ENCODE results near the gene ATP6AP1. TPM values are rescaled to one million over a fixed set of nuclear protein-coding genes. Genes with fewer than 3 reads are reported as not detected.
A peak's percentile ranks its signal among the peaks of the same experiment; 100 is the strongest.

ATP6AP1 gene
- total RNA-seq, 2 donors from 2014 or later: 46.7 to 106 TPM

DNA sequence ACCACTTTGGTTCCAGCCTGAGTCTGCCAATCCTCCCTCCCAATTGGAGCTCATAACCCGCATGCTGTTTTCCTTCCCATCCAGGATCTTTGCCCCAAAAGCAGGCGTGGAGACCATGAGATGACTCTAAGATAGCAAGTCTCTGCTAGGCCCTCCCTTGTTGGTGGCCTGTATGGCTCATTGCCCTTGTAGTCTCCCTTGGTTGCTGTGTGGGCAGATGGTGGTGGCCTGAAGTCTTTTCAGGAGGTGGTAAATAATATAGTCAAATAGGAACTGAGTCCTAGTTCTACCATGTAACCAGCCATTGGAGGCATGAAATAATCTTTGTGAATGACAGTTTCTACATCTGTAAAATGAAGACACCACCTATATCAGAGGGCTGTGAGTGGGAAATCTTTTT is 1.2 kb downstream of the ATP6AP1 start:
- ATAC-seq: no peak
- no peak for DNase-seq (ENCODE audit: low spot score)
- Mint-ChIP-seq H3K27ac (peak overlapping the region in 1 of 2 donors; percentile 84), H3K4me3 (peak overlapping the region; percentile 84), H3K9me3 (no peaks in the 10 kb centered on the region), H3K4me1 (ENCODE audit: low read depth in 2 of 2) (peaks cover 23 to 24% of the 10 kb centered on the region in 2 donors), H3K27me3 (no peaks in the 10 kb centered on the region), H3K36me3 (no peaks in the 10 kb centered on the region)

DNA sequence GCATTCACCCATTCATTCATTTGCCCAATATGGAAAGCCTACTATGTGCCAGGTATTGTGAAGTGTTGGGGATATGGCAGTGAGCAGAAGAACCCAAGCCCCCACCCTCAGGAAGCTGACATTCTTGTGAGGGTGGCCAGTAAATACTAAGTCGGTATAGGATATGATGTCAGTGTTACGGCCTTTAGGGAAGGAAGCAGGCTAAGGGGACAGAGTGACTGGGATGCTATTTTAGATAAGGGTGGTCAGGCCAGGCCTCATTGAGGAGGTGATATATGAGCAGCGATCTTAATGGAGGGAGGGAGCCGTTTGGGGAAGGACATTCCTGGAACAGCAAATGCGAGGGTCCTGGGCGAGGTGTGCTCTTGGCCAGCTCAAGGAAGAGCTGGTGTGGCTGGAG is 2.0 kb downstream of the ATP6AP1 start:
- H3K4me3 Mint-ChIP-seq: peak overlapping the region; percentile 82
- H3K27me3 Mint-ChIP-seq: no peaks in the 10 kb centered on the region
- no peaks in the 10 kb centered on the region for H3K36me3 Mint-ChIP-seq
- peak overlapping the region; percentile 84 to 86 for H3K27ac Mint-ChIP-seq
- ATAC-seq (no peak), DNase-seq (ENCODE audit: low spot score) (no peak)
- H3K9me3 Mint-ChIP-seq: no peaks in the 10 kb centered on the region
- H3K4me1 Mint-ChIP-seq (ENCODE audit: low read depth in 2 of 2): peaks cover 23 to 24% of the 10 kb centered on the region in 2 donors

DNA sequence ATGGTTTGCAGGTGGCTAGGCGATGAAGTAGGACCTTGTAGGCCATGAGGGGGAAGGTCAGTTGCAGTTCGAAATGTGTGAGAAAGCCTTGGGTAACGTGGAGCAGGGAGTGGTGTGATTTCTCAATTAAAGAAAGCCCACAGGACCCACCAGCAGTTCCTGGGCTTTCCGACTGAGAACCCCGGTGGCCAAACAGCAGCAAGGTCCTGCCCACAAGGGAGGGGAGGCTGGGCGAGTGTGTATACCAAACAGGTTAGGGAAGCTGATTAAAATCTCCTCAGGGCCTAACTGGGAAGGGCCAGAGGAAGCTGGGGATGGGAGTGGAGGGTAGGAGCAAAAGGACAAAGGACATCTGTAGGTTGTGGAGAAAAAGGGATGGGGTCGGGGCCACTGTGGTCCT is 2.4 kb downstream of the ATP6AP1 start:
- Mint-ChIP-seq H3K4me1 (ENCODE audit: low read depth in 2 of 2) (peaks cover 23 to 28% of the 10 kb centered on the region in 2 donors), H3K36me3 (no peaks in the 10 kb centered on the region), H3K27ac (peak overlapping the region; percentile 84 to 86), H3K27me3 (no peaks in the 10 kb centered on the region), H3K9me3 (no peaks in the 10 kb centered on the region), H3K4me3 (peak overlapping the region; percentile 82)
- ATAC-seq (peak in 1 of 2 donors; percentile 25), DNase-seq (ENCODE audit: low spot score) (no peak)

DNA sequence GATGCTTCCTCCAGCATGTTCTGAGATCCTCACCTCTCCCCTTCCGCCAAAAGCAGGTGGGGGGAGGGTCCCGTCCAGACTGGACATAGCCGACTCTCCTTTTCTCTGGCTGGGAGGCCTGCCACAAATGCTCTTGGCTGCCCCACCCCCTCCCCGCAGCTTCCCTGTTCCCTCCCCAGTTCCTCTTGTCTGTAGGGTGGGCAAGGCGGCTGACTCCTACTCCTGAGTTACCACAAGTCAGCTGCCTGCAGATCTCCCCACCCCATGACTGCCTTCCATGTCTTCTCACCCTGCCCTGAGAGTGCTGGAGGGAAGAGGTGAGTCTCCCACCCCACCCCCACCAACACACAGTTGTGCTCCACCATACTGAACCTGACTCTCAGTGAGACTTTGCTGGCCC is 2.9 kb downstream of the ATP6AP1 start:
- DNase-seq (ENCODE audit: low spot score) (no peak), ATAC-seq (no peak)
- H3K27ac Mint-ChIP-seq: peak overlapping the region; percentile 84 to 86
- H3K4me1 Mint-ChIP-seq (ENCODE audit: low read depth in 2 of 2): peaks cover 27 to 32% of the 10 kb centered on the region in 2 donors
- peak overlapping the region; percentile 82 for H3K4me3 Mint-ChIP-seq
- H3K9me3 Mint-ChIP-seq: no peaks in the 10 kb centered on the region
- no peaks in the 10 kb centered on the region for H3K27me3 Mint-ChIP-seq
- no peaks in the 10 kb centered on the region for H3K36me3 Mint-ChIP-seq

DNA sequence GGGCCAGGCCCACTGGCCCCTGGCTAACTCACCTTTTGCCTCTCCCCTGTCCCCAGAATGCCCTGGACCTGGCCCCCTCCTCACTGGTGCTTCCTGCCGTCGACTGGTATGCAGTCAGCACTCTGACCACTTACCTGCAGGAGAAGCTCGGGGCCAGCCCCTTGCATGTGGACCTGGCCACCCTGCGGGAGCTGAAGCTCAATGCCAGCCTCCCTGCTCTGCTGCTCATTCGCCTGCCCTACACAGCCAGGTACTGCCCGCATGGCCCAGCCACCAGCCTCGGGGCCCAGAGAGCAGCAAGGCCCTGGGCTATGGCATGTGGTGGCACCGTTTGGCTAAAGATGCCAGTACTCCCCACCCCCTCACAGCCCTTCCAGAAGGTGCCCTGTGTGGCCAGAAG is 3.7 kb downstream of the ATP6AP1 start:
- H3K4me3 Mint-ChIP-seq: no peak overlapping the region
- H3K36me3 Mint-ChIP-seq: no peaks in the 10 kb centered on the region
- no peaks in the 10 kb centered on the region for H3K27me3 Mint-ChIP-seq
- H3K9me3 Mint-ChIP-seq: no peaks in the 10 kb centered on the region
- DNase-seq (ENCODE audit: low spot score): peak; percentile 22
- H3K27ac Mint-ChIP-seq: no peak overlapping the region
- H3K4me1 Mint-ChIP-seq (ENCODE audit: low read depth in 2 of 2): peaks cover 27 to 33% of the 10 kb centered on the region in 2 donors
- ATAC-seq: no peak

DNA sequence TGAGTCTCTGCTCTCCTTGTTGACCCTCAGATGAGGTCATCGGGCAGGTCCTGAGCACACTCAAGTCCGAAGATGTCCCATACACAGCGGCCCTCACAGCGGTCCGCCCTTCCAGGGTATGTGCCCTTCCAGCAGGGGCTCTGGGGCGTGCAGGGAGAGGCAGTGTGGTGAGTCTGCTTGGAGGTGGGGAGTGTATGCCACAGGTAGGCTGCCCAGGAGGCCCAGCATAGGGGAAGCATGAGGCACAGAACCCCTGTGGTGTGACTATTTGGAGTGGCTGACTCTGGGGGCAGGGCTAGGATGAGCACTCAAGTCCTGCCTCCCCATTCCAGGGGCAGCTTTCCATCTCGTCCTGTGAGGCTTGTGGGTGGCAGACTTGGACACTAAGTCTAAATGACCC is 5.1 kb downstream of the ATP6AP1 start:
- ATAC-seq (no peak), DNase-seq (ENCODE audit: low spot score) (no peak)
- no peaks in the 10 kb centered on the region for H3K36me3 Mint-ChIP-seq
- peaks cover 28 to 33% of the 10 kb centered on the region in 2 donors for H3K4me1 Mint-ChIP-seq (ENCODE audit: low read depth in 2 of 2)
- H3K9me3 Mint-ChIP-seq: no peaks in the 10 kb centered on the region
- peaks cover 0 to 3% of the 10 kb centered on the region in 2 donors for H3K27me3 Mint-ChIP-seq
- H3K27ac Mint-ChIP-seq: no peak overlapping the region
- H3K4me3 Mint-ChIP-seq: no peak overlapping the region

DNA sequence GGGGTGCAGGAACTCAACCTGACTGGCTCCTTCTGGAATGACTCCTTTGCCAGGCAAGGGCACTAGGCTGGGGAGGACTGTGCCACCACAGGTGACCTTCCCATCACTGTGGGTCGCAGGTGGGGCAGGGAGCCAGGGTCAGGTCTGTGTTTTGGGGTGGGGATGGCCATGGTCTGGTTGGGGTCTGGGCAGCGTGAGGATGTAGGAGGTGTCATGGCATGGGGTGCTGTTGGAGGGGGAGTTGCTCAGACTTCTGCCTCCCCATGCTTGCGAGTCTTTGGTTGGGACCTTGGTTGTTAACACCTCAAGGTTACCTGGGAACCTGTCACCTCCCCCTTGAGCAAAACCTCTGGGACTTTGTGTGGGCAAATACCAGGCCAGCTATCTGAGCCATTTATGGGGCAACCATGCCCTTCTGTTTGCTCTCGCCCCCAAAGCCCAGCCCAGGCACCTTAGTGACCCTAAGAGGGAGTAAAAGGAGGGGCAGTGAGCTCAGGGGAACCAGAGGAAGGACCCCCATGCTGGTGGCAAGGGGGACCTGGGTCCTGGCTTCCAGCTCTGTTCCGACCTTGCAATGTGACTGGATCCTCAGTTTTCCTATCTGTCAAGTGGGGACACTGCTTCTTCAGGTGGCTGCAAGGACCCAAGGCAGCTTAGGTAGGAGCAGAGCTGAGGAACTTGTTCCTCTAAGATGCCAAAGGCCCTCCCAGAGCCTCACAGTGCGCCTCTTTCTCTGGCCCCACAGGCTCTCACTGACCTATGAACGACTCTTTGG is 6.1 kb downstream of the ATP6AP1 start:
- H3K27me3 Mint-ChIP-seq: peaks cover 0 to 3% of the 10 kb centered on the region in 2 donors
- no peaks in the 10 kb centered on the region for H3K36me3 Mint-ChIP-seq

DNA sequence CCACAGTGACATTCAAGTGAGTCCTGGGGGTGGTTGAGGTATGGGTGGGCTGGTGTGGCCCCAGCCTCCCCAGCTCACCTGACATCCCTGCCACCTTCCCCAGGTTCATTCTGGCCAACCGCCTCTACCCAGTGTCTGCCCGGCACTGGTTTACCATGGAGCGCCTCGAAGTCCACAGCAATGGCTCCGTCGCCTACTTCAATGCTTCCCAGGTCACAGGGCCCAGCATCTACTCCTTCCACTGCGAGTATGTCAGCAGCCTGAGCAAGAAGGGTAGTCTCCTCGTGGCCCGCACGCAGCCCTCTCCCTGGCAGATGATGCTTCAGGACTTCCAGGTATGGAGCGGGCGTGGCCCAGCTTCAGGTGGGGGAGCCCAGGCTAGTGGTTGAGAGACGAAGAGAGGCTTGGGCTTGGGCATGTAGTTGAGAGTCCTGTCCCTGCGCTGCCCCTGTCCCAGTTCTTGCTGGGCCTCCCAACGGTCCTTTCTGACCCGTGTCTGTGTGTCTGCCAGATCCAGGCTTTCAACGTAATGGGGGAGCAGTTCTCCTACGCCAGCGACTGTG is 6.8 kb downstream of the ATP6AP1 start:
- Mint-ChIP-seq H3K36me3 (no peaks in the 10 kb centered on the region), H3K9me3 (no peaks in the 10 kb centered on the region), H3K27me3 (peaks cover 0 to 3% of the 10 kb centered on the region in 2 donors), H3K27ac (peak overlapping the region in 1 of 2 donors; percentile 90), H3K4me3 (no peak overlapping the region), H3K4me1 (ENCODE audit: low read depth in 2 of 2) (peaks cover 19 to 24% of the 10 kb centered on the region in 2 donors)
- no peak for ATAC-seq
- no peak for DNase-seq (ENCODE audit: low spot score)

More for the DNA sequence above, 6.1 kb downstream of the ATP6AP1 start:
- Mint-ChIP-seq H3K4me3 (no peak overlapping the region), H3K9me3 (no peaks in the 10 kb centered on the region), H3K27ac (no peak overlapping the region), H3K4me1 (ENCODE audit: low read depth in 2 of 2) (peaks cover 22 to 28% of the 10 kb centered on the region in 2 donors)
- no peak for DNase-seq (ENCODE audit: low spot score)
- no peak for ATAC-seq

DNA sequence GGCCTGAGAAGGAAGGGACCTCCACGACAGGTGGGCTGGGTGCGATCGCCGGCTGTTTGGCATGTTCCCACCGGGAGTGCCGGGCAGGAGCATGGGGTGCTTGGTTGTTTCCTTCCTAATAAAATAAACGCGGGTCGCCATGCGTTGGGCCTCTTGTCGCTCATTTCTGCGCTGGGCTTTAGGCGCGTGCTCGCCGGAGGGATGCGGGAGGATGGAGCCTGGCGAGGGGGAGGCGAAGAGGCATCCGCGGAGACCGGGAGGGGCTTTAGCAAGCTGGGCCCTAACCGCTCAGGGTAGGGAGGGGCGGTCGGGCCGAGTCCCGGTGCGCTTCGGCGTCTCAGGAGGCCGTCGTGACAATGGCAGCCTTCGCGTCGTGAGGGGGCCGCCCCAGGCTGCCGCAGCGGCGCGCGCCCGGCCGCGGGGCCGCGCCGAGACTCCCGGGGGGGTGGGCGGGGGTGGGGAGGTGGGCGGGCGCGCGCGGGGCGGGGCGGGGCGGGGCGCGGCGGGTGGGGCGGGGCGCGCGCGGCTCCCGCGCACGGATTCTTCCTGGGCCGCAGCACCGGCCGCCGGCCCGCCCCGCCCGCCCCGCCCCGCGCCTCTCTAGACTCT is 8.0 kb downstream of the ATP6AP1 start:
- no peaks in the 10 kb centered on the region for H3K36me3 Mint-ChIP-seq
- peak overlapping the region; percentile 61 for H3K4me3 Mint-ChIP-seq
- no peaks in the 10 kb centered on the region for H3K9me3 Mint-ChIP-seq
- peaks cover 0 to 3% of the 10 kb centered on the region in 2 donors for H3K27me3 Mint-ChIP-seq
- peaks cover 10 to 15% of the 10 kb centered on the region in 2 donors for H3K4me1 Mint-ChIP-seq (ENCODE audit: low read depth in 2 of 2)
- H3K27ac Mint-ChIP-seq: peak overlapping the region; percentile 71 to 90
- DNase-seq (ENCODE audit: low spot score) (no peak), ATAC-seq (peak; percentile 80 to 83)

DNA sequence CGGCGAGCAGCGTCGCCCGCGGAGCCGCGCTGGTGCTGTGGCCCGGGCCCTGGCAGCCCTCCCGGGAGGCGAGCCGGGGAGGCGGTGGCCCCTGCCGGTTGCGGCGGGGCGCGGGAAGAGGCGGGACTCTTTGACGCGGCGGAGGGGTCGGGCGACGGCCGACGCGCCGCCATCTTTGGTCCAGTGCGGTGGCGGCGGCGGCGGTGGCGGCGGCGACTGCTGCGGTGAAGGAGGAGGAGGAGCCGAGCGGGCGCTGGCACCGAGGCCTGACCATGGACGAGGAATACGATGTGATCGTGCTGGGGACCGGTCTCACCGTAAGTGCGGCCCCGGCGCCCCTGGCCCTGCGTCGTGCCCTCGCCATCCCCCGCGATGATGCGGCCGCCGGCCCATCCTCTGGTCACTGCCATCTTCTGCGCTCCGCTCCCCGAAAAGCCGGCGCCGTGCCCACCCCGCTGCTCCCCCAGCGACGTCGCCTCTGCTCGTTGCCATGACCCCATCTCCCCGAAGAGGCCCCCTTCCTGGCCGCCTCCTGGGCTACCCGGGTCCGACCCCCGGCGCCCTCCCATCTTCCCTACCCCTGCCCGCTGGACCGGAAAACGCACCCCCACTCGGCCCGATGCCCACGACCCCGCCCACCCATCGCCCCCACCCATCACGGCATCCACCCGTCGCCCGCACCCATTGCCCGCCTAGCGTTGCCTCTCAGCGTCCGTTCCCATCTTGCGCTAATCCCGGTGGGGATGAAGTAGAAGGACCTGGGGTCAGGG is 8.7 kb downstream of the ATP6AP1 start, which contains the start of gene GDI1:
Gene GDI1, plus strand, starts transcription at position 172 of the 770 bp plus-strand sequence. Its CDS starts 101 bp downstream, at position 273.
- ATAC-seq: peak; percentile 79 to 82
- H3K4me1 Mint-ChIP-seq (ENCODE audit: low read depth in 2 of 2): peaks cover 10 to 13% of the 10 kb centered on the region in 2 donors
- DNase-seq (ENCODE audit: low spot score): peak; percentile 77
- H3K27ac Mint-ChIP-seq: peak within 1 kb of the TSS; percentile 71 to 90
- H3K4me3 Mint-ChIP-seq: peak within 1 kb of the TSS; percentile 86
- no peaks in the 10 kb centered on the region for H3K36me3 Mint-ChIP-seq
- peaks cover 0 to 3% of the 10 kb centered on the region in 2 donors for H3K27me3 Mint-ChIP-seq
- H3K9me3 Mint-ChIP-seq: no peaks in the 10 kb centered on the region

DNA sequence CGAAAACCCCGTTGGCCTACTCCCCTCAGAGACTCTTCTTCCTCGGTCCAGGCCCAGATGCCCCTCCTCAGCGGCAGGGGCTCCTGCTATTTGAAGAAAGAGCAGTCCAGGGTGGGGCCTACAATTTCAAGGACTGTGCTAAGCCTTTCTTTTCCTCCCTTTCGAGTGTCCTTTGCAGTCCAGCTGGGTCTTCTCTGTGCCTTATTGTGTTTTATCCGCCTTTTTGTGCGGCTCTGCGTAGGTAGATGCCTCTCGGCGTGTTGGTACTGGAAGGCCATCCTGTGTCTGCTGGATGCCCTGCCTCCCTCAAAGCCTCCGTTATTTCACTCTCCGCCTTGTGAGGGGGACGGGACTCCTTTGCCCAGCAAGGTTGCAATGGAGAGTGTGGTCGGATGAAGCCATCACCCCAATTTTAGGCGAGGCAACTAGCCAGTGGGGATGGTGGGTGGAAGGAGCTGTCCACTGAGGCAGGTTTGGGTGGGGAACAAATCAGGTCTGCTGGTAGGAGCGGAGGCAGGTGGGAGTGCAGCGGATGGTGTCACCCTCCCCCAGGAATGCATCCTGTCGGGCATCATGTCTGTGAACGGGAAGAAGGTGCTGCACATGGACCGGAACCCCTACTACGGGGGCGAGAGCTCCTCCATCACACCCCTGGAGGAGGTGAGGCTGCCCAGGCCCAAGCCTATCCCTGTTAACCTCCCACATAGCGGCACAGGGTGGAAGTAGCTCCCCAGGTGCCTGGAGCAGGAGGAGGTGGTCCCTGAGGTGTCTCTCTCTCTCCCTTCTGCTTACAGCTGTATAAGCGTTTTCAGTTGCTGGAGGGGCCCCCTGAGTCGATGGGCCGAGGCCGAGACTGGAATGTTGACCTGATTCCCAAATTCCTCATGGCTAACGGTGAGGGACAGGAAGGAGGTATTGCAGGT is 9.8 kb downstream of the ATP6AP1 start:
- no peaks in the 10 kb centered on the region for H3K36me3 Mint-ChIP-seq
- peak overlapping the region; percentile 70 to 87 for H3K27ac Mint-ChIP-seq
- H3K4me1 Mint-ChIP-seq (ENCODE audit: low read depth in 2 of 2): peaks cover 10 to 13% of the 10 kb centered on the region in 2 donors
- no peak for ATAC-seq
- H3K9me3 Mint-ChIP-seq: no peaks in the 10 kb centered on the region
- DNase-seq (ENCODE audit: low spot score): no peak
- peaks cover 0 to 3% of the 10 kb centered on the region in 2 donors for H3K27me3 Mint-ChIP-seq
- H3K4me3 Mint-ChIP-seq: peak overlapping the region; percentile 86

DNA sequence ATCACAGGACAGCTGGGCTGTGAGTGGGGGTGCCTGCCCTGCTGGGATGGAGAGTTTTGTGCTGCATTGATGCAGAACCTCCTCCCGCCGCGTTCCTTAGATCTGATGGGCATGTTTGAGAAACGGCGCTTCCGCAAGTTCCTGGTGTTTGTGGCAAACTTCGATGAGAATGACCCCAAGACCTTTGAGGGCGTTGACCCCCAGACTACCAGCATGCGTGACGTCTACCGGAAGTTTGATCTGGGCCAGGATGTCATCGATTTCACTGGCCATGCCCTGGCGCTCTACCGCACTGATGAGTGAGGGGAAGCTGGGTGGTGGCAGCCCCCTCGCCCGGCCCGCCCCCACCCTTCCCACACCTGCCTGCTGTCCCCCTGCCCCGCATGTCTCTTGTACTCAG is 11.4 kb downstream of the ATP6AP1 start:
- Mint-ChIP-seq H3K27ac (no peak overlapping the region), H3K4me1 (ENCODE audit: low read depth in 2 of 2) (peaks cover 10 to 16% of the 10 kb centered on the region in 2 donors)

More for the DNA sequence above, 11.4 kb downstream of the ATP6AP1 start:
- Mint-ChIP-seq H3K4me3 (no peak overlapping the region), H3K27me3 (peaks cover 0 to 3% of the 10 kb centered on the region in 2 donors), H3K9me3 (no peaks in the 10 kb centered on the region), H3K36me3 (no peaks in the 10 kb centered on the region)
- DNase-seq (ENCODE audit: low spot score) (no peak), ATAC-seq (no peak)
